Transverse colon (tissue), 4 donors: Measurements from ENCODE around the gene AARSD1. TPM values are rescaled to one million over a fixed set of nuclear protein-coding genes. Genes with fewer than 3 reads are reported as not detected.
"Not testable (repeated sequence)": the region's sequence is repeated elsewhere in the genome, so short reads cannot be mapped to it uniquely, and the experiment has no call there.

Experiments used
- DNase-seq: peaks from one replicate; pipeline ENCODE4 v3.0.0-alpha.2; 2019
- H3K27ac ChIP-seq, 4 donors: fragments of 200-600 bp; sonication (generic); 2 replicates each; pipeline ENCODE4 v1.5.1; 2016 to 2018; ENCODE audit warnings: inconsistent platforms in 4 of 4
- H3K27me3 ChIP-seq: fragments of 200-600 bp; sonication (generic); 2 replicates; pipeline ENCODE4 v1.5.1; 2017; ENCODE audit warnings: inconsistent platforms
- H3K36me3 ChIP-seq, 4 donors: fragments of 200-600 bp; sonication (generic); 2 replicates each; pipeline ENCODE4 v1.5.1; 2017 to 2019; ENCODE audit warnings: inconsistent platforms in 4 of 4
- H3K4me1 ChIP-seq, 4 donors: fragments of 200-600 bp; sonication (generic); 2 replicates each; pipeline ENCODE4 v1.5.1; 2017 to 2020; ENCODE audit warnings: inconsistent platforms in 4 of 4
- H3K4me3 ChIP-seq, 4 donors: fragments of 200-600 bp; sonication (generic); 1 replicate in 1 of 4; 2 replicates in 3 of 4; pipeline versions ENCODE4 v1.5.1 to v1.6.1; 2017 to 2019; ENCODE audit warnings: inconsistent platforms in 4 of 4
- H3K9me3 ChIP-seq, 2 donors: fragments of 200-600 bp; sonication (generic); 2 replicates each; pipeline ENCODE4 v1.5.1; 2017 to 2019; ENCODE audit warnings: inconsistent platforms in 2 of 2
- EP300 ChIP-seq: sonication (generic); formaldehyde crosslinking; IDR thresholded peaks from one replicate; pipeline ENCODE4 v1.6.1; 2017; ENCODE audit warnings: antibody characterized with exemption, low read depth
- POLR2A ChIP-seq: fragments of 450-650 bp; IDR thresholded peaks from one replicate; pipeline ENCODE4 v1.6.1; 2016; ENCODE audit warnings: antibody characterized with exemption, mild to moderate bottlenecking, moderate library complexity
- POLR2AphosphoS5 ChIP-seq, 3 donors: sonication (generic); formaldehyde crosslinking; IDR thresholded peaks; one replicate each; pipeline ENCODE4 v1.6.1; 2016; ENCODE audit warnings: antibody characterized with exemption in 3 of 3
- WGBS, 2 donors: methylation state at CpG; one replicate each; pipeline ENCODE4 v1.1.5; 2018; ENCODE audit warnings: low coverage in 1 of 2; 5-methylcytosine and 5-hydroxymethylcytosine counted together
- in situ Hi-C, 4 donors: fragments of 200-750 bp; cut with MboI; loops; one replicate each; pipeline versions ENCODE4 v1.15.0 to v1.15.1; 2017; ENCODE audit warnings: low sequenced_read_pairs in 3 of 4, low pct_ligation_motif_present in 1 of 4, low pct_unique_long_range_greater_than_20kb in 1 of 4
- intact Hi-C: fragments of 100-400 bp; cut with DNase I; formaldehyde crosslinking; loops from one replicate; pipeline ENCODE4 v1.15.1; 2023; ENCODE audit warnings: low total_unique reads
- total RNA-seq, 4 donors: library from RNA; depleted of rRNA; stranded (reverse); fragments of >200 nt; gene quantifications; one replicate each; pipeline ENCODE4 v1.1.0, GENCODE V29; 2016
- TF ChIP-seq, protein P1 (sequence below), 5 experiments: fragments of 200-600 bp in 3 of 5; fragments of 450-650 bp in 2 of 5; sonication (generic) in 3 of 5; IDR thresholded peaks; 1 replicate in 2 of 5; 2 replicates in 3 of 5; pipeline ENCODE4 v1.5.1; 2016 to 2017; ENCODE audit warnings: antibody characterized with exemption in 5 of 5, inconsistent platforms in 3 of 5, mild to moderate bottlenecking in 2 of 5, moderate library complexity in 1 of 5

The AARSD1 gene
- total RNA-seq, 4 donors from 2014 or later: 2.6 to 21.9 (median 9.5) TPM

GRCh38 chr17:42999003-42999525 is 34.8 kb upstream of the AARSD1 start:
- DNase-seq: no peak
- H3K36me3 ChIP-seq: peaks cover 0 to 31% (median 17%) of the 10 kb centered on the region in 4 donors
- H3K27ac ChIP-seq: peak overlapping the region; percentile 91 to 98 (median 94)
- WGBS, 2 donors: 3 to 8% methylated on average over 8 to 10 of the region's 10 CpGs
- intact Hi-C loops (no loop called here), in situ Hi-C loops (no loop called here)
- no peak for TF ChIP-seq POLR2AphosphoS5 (IDR thresholded peaks at IDR 0.05)
- TF ChIP-seq, protein P1, sequence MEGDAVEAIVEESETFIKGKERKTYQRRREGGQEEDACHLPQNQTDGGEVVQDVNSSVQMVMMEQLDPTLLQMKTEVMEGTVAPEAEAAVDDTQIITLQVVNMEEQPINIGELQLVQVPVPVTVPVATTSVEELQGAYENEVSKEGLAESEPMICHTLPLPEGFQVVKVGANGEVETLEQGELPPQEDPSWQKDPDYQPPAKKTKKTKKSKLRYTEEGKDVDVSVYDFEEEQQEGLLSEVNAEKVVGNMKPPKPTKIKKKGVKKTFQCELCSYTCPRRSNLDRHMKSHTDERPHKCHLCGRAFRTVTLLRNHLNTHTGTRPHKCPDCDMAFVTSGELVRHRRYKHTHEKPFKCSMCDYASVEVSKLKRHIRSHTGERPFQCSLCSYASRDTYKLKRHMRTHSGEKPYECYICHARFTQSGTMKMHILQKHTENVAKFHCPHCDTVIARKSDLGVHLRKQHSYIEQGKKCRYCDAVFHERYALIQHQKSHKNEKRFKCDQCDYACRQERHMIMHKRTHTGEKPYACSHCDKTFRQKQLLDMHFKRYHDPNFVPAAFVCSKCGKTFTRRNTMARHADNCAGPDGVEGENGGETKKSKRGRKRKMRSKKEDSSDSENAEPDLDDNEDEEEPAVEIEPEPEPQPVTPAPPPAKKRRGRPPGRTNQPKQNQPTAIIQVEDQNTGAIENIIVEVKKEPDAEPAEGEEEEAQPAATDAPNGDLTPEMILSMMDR (IDR thresholded peaks at IDR 0.05): no peak
- TF ChIP-seq POLR2A: no peak
- no peak for TF ChIP-seq EP300
- H3K4me3 ChIP-seq: peak overlapping the region; percentile 62 to 91 (median 71)
- no peaks in the 10 kb centered on the region for H3K27me3 ChIP-seq
- H3K4me1 ChIP-seq: peaks cover 16 to 27% (median 21%) of the 10 kb centered on the region in 4 donors
- no peaks in the 10 kb centered on the region for H3K9me3 ChIP-seq

DNA sequence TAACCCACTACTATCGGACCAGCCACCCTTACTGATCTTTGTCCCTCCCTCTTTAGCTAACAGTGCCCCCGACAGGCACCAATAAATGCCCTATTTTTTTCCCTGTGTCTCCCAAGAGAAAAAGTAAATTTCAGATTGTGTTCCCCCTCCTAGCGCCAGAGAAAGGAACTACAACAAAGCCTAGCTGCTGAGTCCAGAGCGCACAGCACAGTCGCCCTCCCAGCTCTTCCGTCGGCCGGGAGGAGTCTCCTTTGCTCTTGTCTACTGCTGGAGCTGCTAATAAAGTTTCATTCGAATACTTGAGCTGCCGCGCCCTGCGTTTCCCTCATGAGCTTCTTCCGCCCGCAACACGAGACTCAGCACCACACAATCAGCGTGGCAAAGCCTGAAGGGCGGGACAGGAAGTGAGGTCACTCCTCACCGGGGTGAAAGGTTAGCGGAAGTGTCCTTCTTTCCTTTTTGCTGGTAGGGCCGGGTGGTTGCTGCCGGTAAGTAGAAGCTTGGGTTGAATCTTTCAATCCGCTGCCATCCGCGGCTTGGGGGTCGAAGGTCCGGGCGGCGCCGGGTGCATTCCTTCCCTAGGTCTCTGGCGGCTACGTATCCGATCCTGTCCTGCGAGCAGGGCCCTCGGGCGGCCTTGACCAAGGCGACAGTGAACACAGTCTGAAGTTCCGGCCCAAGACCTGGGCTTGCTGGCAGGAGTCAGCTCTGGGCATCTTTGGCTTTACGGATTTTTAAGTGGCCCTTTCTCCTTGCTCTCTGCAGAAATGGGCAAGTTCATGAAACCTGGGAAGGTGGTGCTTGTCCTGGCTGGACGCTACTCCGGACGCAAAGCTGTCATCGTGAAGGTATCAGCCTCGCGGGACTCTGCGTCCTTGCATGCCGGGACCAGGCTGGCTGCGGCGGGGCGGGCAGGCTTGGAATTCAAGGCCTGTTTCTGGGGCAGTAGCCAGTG is 34.0 kb upstream of the AARSD1 start, which contains the start of gene RPL27:
Gene RPL27 (plus strand): TSS at position 436 of the 955 bp plus-strand sequence. CDS start 332 bp downstream, at position 768.
- peak; percentile 99 for DNase-seq
- peak; percentile 91 for TF ChIP-seq POLR2A
- TF ChIP-seq, protein P1 (IDR thresholded peaks at IDR 0.05): peak; percentile 83 to 99 (median 91)
- TF ChIP-seq POLR2AphosphoS5 (IDR thresholded peaks at IDR 0.05): peak; percentile 92 to 93 (median 92)
- peak; percentile 27 for TF ChIP-seq EP300
- Histone ChIP-seq H3K27ac (peak within 1 kb of the TSS; percentile 91 to 98 (median 94)), H3K4me1 (peaks cover 16 to 27% (median 21%) of the 10 kb centered on the region in 4 donors), H3K9me3 (no peaks in the 10 kb centered on the region), H3K36me3 (peaks cover 0 to 31% (median 16%) of the 10 kb centered on the region in 4 donors), H3K27me3 (no peaks in the 10 kb centered on the region), H3K4me3 (peak within 1 kb of the TSS; percentile 62 to 91 (median 71))
- in situ Hi-C loops (no loop called here), intact Hi-C loops (no loop called here)
- 0 to 1% methylated on average over 1 to 41 of the region's 49 CpGs for WGBS, 2 donors

- Histone ChIP-seq H3K4me1 (peaks cover 16 to 27% (median 21%) of the 10 kb centered on the region in 4 donors), H3K4me3 (peak overlapping the region in 2 of 4 donors; percentile 8 to 44), H3K27me3 (no peaks in the 10 kb centered on the region), H3K36me3 (peaks cover 0 to 28% (median 12%) of the 10 kb centered on the region in 4 donors), H3K9me3 (no peaks in the 10 kb centered on the region), H3K27ac (peak overlapping the region; percentile 91 to 98 (median 94))
- intact Hi-C loops: no loop called here
- in situ Hi-C loops: no loop called here
- DNase-seq: no peak
- TF ChIP-seq EP300 (no peak), POLR2A (no peak), POLR2AphosphoS5 (IDR thresholded peaks at IDR 0.05) (no peak)
- TF ChIP-seq, protein P1 (IDR thresholded peaks at IDR 0.05): no peak
- 8% methylated on average over 5 of the region's 5 CpGs; no CpG with 5 or more reads in 1 of the 2 donors for WGBS, 2 donors
Measured at GRCh38 chr17:42997390-42997983, 33.2 kb upstream of the AARSD1 start.

DNA sequence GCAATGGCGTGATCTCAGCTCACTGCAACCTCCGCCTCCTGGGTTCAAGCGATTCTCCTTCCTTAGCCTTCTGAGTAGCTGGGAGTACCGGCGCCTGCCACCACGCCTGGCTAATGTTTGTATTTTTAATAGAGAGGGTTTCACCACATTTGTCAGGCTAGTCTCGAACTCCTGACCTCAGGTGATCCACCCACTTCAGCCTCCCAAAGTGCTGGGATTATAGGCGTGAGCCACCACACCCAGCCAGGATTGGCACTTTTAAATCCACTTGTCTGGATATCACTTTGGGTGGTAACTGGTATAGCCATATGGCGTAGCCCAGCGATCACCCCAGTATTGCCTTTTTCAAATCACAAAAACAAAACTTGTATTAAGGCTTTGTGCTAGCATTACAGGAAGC is 29.7 kb upstream of the AARSD1 start:
- DNase-seq, H3K27me3 ChIP-seq, H3K4me1 ChIP-seq, H3K4me3 ChIP-seq, in situ Hi-C loops, H3K27ac ChIP-seq, intact Hi-C loops, H3K9me3 ChIP-seq: not testable (repeated sequence)
- 82% methylated on average over 2 to 10 of the region's 10 CpGs for WGBS, 2 donors
- peaks cover 0 to 30% (median 9%) of the 10 kb centered on the region in 4 donors for H3K36me3 ChIP-seq
